22Rv1 (cell line): Measurements from ENCODE around the gene ZNF559.

Experiments used
- CTCF ChIP-seq: fragments of 450-650 bp; IDR thresholded peaks from 2 replicates; pipeline ENCODE4 v1.5.1; 2017; ENCODE audit warnings: mild to moderate bottlenecking
- ZFX ChIP-seq: fragments of 450-650 bp; IDR thresholded peaks from 2 replicates; pipeline ENCODE4 v1.6.1; 2017; ENCODE audit warnings: antibody characterized with exemption, borderline replicate concordance

GRCh38 chr19:9345005-9345404 lies 21.0 kb downstream of the ZNF559 start:
- TF ChIP-seq CTCF (no peak), ZFX (no peak)
